GM18907 (cell line): ENCODE results near the gene TREH.
"Not testable (repeated sequence)": the region's sequence is repeated elsewhere in the genome, so short reads cannot be mapped to it uniquely, and the experiment has no call there.

Experiments
- ATAC-seq: cut with Tn5 transposase; IDR thresholded peaks from one replicate; pipeline ENCODE4 v1.9.1; 2021; ENCODE audit warnings: mild to moderate bottlenecking, moderate library complexity; ENCODE audit not compliant: unreplicated experiment

Gene TREH, protein sequence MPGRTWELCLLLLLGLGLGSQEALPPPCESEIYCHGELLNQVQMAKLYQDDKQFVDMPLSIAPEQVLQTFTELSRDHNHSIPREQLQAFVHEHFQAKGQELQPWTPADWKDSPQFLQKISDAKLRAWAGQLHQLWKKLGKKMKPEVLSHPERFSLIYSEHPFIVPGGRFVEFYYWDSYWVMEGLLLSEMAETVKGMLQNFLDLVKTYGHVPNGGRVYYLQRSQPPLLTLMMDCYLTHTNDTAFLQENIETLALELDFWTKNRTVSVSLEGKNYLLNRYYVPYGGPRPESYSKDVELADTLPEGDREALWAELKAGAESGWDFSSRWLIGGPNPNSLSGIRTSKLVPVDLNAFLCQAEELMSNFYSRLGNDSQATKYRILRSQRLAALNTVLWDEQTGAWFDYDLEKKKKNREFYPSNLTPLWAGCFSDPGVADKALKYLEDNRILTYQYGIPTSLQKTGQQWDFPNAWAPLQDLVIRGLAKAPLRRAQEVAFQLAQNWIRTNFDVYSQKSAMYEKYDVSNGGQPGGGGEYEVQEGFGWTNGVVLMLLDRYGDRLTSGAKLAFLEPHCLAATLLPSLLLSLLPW

DNA sequence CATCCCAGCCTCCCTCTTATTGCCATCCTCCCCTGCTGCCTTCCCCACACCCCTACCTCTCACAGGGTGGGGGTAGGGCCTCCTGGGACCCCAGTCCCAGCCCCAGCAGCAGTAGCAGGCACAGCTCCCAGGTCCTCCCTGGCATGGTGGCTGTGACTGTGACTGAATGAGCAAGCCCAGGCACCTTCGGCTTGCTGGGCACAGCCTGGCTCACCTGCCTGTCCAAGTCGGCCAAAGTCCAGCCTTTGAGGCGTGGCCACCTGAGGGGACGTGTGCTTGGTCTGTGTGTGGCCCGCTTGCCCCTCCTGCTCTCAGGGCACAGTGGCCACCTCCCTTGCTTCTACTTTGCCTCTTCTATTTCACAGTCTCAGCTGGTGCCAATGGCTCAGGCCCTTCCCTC is at the start of gene TREH:
Gene TREH, minus strand, starts transcription at position 168 of the 400 bp plus-strand sequence. Its CDS starts 23 bp downstream, at position 145.
- no peak for ATAC-seq

DNA sequence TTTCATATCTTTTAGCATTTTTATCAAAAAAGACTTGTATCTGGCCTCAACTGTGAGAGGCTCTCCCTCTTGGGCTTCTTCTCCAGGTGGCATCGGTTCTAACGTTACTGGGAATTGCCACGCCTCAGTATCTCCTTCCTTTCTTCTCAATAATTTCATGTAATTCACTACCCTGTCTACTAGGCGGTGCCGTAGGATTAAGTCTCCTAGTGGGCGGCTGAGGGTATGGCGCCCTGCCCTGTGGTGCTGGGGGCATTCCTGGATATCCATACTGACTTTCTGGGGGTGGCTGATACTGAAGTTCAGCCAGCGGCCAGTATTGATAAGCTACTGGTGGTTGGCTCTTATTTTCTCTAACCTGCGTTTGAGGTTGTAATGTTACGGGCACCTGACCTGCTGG is 48.7 kb upstream of the TREH start:
- not testable (repeated sequence) for ATAC-seq

DNA sequence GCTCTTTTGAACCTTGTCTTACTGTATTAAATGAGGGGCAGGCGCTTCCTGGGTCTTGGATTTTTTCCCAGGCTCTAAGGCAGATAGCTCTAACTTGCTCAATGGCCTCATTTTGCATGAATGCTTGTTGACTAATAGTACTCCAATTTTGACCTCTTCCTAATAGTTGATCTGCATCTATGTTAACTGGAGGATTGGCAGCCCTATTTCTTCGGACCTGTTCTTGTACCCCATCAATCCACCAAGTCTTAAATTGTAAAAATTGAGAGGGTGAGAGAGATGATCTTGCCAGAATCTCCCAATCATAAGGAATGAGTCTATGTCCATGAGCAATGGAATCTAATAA is 48.2 kb upstream of the TREH start:
- not testable (repeated sequence) for ATAC-seq

DNA sequence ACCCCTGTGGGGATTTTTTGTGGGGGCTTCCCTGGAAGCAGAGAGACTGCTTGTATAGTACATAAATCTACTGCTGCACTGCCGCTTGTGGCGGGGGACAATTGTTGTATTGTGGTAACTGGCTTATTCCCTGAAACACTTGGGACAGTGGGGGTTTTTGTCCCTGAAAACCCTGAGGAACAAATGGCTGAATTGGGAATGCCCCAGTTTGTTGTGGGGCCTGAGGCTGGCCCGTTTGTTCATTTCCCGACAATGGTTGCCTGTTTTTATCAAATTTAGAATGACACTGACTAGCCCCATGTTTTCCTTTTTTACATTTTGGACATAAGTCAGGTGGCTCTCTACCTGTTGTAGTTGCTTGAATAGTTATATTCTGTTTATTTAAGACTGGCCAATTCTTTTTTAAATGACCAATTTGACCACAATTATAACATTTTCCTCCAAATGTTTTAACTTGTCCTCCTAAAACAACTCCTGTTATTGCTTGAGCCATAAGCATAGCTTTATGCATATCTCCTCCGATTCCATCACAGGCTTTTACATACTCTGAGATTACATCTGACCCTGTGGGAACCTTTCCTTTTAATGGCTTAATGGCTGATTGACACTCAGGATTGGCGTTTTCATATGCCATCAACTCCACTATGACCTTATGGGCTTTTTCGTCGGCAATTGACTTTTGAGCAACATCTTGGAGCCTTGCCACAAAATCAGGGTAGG is 47.7 kb upstream of the TREH start:
- ATAC-seq, result not testable (repeated sequence)

DNA sequence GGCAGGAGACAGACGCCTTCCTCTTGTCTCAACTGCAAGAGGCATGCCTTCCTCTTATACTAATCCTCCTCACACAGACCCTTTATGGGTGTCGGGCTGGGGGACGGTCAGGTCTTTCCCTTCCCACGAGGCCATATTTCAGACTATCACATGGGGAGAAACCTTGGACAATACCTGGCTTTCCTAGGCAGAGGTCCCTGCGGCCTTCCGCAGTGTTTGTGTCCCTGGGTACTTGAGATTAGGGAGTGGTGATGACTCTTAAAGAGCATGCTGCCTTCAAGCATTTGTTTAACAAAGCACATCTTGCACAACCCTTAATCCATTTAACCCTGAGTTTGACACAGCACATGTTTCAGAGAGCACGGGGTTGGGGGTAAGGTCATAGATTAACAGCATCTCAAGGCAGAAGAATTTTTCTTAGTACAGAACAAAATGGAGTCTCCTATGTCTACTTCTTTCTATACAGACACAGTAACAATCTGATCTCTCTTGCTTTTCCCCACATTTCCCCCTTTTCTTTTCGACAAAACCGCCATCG is 42.1 kb upstream of the TREH start:
- ATAC-seq, result not testable (repeated sequence)

DNA sequence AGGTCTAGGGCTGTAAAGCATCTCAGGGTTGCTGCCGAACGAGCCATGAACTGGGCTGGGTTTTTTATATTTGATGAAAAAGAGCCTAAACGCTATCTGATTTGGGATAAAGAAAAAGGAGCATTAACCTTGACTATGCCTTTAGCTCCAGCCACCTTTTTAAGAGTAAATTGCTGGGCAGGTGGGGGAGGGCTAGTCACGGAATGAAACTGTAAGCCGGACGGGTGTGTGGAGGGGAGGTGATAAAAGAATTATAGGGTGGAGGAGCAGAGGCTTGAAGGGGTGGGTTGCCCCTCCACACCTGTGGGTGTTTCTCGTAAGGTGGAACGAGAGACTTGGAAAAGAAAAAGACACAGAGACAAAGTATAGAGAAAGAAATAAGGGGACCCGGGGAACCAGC is 41.3 kb upstream of the TREH start:
- ATAC-seq, result not testable (repeated sequence)

DNA sequence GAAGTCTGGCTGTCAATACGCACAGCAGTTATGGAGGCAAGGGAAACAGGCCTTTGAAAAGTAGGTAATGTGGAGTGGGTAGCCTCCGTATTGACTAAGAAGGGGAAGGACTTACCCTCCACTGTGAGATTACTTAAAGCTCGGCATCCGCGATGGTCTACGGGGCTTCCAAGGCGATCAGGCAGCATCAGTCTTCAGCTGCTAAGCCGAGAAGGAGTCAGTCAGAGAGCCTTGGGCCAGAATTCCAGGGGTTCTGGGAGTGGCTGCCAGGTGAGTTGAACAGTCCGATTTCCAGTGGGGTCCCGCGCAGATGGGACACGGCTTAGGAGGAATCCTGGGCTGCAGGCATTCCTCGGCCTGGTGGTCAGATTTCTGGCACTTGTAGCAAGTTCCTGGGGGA is 40.6 kb upstream of the TREH start:
- ATAC-seq, result not testable (repeated sequence)

DNA sequence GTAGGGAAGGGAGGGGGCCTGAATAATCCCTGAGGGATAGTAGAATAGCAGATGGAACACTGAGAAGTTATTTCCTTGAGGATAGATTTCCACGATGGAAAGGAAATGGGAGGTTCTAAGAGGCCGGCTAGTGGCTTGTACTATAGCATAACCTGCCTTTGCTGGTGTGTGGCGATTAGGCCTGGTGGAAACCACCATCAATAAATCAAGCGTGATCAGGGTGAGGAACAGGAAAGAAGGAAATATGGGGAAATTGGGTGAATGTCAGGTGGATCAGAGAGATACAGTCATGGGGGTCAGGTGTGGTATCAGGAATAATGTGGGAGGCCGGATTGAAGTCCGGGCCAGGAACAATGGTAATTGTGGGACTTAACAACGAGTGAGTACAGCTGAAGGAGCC is 39.1 kb upstream of the TREH start:
- ATAC-seq, result not testable (repeated sequence)

DNA sequence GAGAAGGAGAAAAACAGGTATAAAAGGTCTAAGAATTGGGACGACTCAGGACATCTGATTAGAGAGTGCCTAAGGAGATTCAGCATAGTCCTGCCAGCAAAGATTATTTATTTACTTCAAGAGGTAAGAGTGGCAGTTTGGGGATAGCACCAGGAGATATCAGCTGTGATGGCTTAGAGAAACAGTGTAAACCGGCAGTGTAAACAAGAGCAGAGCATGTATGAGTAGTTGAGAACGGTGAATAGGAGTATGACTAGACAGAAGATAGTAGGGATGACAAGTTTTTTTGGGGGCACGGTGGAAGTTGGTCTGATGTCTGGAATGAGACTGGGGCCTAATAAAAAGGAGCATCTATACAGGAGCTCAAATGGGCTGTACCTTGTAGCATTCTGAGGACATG is 38.3 kb upstream of the TREH start:
- ATAC-seq, result not testable (repeated sequence)

DNA sequence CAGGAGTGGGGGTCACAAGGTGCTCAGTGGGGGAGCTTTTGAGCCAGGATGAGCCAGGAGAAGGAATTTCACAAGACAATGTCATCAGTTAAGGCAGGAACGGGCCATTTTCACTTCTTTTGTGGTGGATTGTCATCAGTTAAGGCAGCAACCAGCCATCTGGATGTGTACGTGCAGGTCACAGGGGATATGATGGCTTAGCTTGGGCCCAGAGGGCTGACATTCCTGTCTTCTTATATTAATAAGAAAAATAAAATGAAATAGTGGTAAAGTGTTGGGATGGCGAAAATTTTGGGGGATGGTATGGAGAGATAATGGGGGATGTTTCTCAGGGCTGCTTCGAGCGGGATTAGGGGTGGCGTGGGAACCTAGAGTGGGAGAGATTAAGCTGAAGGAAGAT is 37.8 kb upstream of the TREH start:
- ATAC-seq, result not testable (repeated sequence)

DNA sequence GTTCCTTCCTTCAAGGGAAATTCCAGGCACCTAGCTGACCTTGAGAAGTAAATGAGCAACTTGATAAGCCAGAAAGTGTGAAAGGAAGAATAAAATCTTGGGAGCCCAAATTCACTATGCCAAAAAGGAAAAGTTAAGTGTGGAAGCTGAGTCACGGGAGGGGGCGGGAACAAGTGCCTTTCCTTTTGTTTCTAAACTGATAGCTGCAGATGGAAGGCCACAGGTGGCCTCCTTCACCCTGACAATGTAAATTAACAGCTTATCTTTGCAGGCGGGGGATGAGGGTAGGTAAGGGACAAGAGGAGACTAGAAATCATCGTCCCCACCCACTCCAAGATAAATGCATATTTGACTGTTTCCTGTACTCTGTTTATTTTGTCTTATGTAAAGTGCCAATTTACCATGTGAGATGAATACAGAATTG is 36.4 kb upstream of the TREH start:
- ATAC-seq, result no peak

DNA sequence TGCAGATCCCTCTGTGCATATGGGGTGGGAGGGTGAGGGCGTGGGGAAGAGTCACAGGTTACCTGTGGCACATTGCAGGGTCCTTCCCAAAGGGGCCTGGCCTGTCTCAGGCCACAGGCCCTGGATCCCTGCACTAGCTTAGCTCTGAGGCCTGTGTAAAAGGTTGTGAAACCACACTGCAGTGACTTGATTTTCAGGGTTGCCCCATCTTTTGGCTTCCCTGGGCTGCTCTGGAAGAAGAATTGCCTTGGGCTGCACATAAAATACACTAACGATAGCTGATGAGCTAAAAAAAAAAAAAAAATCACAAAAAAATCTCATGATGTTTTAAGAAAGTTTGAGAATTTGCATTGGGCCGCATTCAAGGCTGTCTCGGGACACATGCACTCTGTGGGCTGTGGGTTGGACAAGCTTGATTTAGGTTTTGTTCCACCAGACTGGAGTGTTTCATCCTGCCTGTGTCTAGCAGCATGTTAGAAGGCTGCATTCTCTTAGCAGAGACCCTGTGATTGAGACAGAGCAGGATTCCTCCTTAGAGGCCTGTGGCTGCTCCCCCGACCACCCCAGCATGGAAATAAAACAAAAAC is 35.9 kb upstream of the TREH start:
- no peak for ATAC-seq

DNA sequence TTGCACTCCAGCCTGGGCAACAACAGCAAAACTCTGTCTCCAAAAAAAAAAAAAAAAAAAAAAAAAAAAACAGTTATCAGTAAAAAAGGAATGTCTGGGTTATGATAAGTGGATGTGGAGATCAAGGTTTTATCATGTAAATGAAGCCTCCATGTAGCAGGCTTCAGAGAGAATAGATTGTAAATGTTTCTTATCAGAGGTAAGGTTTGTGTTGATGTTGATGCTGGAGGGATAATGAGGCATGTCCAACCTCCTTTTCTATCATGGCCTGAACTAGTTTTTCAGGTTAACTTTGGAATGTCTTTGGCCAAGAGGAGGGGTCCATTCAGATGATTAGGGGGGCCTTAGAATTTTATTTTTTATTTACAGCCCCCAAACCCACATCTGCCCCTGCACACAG is 35.4 kb upstream of the TREH start:
- no peak for ATAC-seq

DNA sequence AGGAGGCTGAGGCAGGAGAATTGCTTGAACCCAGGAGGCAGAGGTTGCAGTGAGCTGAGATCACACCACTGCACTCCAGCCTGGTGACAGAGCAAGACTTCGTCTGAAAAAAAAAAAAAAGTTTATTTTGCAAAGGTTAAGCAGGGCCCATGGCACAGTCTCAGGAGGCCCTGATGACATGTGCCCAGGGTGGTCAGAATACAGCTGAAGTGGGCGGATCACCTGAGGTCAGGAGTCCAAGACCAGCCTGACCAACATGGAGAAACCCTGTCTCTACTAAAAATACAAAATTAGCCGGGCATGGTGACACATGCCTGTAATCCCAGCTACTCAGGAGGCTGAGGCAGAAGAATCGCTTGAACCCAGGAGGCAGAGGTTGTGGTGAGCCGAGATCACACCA is 35.0 kb upstream of the TREH start:
- ATAC-seq, result not testable (repeated sequence)

DNA sequence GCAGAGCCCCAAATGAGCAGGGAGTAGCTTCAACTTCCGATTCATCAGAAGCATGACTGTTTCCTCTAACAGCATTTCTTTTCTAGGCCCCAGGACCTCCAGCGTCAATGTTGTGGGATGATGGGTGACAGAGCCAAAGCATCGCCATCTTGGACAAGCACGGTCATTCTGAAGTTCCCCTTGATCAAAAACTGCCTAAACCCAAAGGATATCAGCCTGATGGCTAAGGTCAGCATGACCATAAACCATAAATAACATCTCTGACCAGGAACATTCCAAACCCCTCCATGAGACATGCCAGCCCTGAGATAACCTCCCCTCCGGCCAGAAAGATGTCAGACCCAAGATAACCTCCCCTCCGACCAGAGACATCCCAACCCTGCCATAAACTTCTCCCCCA is 28.8 kb upstream of the TREH start:
- no peak for ATAC-seq

DNA sequence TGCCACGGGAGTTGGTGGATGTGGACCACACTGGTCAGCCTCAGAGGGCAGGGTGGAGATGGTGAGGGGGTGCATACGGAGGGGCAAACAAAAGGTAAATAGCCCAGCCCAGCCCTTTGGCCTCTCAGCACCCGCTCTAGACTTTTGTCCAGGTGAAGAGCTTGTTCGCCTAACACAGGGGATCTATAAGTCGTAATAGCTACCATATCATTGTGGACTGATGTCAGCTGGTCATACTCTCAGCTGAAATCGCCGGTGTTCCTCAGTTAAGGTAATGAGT is 27.0 kb upstream of the TREH start:
- no peak for ATAC-seq

DNA sequence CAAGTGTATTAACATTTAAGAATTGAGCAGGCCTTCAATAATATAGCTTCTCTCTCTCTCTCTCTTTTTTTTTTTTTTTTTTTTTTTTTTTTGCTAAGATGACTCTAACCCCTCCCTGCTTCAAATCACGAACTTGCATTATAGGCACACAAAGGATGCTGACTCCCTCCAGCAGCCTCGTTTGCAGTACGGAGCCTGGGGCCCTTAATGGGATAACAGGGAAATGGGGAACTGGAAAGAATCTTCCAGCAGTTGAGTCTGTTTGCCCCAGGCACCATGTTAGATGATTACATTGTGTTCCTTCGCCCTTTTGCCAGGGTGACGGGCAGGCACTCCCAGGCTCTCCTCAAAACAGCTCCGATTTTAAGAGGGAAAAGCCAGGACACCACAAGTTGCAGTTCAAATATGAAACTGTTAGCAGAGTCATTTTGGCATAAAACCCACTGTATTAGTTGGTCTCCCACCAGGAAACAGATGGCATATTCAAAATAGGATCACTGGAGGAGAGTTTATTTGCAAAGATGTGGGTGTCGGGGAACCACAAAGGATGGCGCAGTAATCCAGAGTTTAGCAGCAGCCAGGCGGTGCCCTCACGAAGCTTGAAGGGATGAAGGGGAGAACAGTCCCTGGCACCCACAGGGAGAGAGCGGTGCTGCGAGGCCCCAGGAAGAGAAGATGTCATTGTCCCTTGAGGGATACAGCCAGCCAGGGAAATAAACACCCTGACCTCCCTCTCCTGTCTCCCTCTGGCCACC is 26.5 kb upstream of the TREH start:
- no peak for ATAC-seq

DNA sequence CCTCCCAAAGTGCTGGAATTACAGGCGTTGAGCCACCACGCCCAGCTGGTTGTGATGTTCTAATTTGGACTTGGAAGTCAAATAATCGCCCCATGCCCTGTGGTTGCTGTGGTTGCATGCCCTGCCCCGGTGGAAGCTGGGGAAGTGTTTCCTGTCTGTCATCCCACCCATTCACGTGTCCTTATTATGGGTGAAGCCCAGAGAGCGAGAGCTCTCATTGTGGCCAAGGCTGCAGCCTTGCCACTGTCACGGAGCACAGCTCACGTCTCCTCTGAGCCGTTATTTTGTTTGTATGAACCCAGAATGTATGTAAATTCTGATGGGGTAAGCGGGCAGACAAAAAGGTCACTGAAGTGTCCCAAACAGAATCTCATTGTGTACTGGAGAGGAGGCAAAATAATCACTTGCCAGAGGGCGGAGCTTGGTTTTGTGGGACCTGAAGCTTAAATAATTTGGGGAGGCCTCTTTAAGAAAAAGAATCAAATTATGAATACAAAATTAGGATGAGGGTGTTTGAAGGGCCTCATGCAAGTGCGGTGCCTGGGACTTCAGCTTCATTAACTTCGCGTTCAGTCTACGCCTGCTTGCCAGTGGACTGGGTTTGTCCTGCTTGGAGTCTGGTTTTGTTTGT is 25.8 kb upstream of the TREH start:
- no peak for ATAC-seq

DNA sequence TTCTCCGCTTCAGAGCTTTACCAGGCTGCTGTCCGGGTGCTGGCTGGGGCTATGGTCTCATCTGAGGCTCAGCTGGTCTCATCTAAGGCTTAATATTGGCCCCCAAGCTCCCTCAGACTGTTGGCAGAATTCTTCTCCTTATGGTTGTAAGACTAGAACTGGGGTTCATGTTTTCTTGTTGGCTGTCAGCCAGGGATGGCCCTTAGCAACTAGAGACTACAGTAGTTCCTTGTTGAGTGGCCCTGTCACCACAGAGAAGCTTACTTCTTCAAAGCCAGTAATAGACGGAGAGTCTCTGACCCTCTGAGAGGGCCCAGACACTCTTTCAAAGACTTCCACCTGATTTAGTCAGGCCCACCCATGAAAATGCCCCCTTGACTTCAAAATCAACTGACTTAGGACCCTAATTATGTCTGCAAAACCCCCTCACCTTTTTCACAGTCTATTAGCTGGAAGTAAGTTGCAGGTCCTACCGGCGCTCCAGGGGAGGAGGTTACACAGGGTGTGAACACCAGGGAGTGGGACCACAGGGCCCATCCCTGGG is 24.2 kb upstream of the TREH start:
- no peak for ATAC-seq
